IPS DF 19.7 (cell line): ENCODE results near the gene GOLGA6L7.
"Not testable (repeated sequence)": the region's sequence is repeated elsewhere in the genome, so short reads cannot be mapped to it uniquely, and the experiment has no call there.

Source experiments
- DNase-seq: peaks from one replicate; pipeline ENCODE4 v3.0.0-alpha.2; 2013; ENCODE audit warnings: low read depth, low spot score

The GOLGA6L7 gene

GRCh38 chr15:28844147-28844546 lies 4.3 kb downstream of the GOLGA6L7 start:
- DNase-seq = not testable (repeated sequence)

- not testable (repeated sequence) for DNase-seq
Measured at GRCh38 chr15:28843520-28843919, 4.9 kb downstream of the GOLGA6L7 start.

DNA sequence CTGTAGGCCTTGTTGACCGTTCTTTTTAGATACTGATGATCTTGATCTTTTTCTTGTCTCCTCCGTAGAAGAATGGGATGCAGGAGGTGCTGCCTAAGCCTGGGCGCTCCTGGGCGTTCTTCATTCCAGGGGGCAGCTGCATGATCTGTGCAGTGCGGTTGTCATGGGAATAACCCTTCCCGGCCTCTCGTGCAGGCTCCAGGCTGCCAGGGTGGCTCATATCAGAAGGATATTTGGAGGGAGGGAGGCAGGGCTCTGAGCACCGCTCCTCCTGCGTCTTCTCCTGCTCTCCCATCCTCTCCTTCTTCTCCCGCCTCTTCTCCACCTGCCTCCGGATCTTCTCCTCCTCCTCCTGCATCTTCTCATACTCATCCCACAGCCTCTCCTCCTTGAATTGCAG lies 6.2 kb downstream of the GOLGA6L7 start:
- DNase-seq = not testable (repeated sequence)

DNA sequence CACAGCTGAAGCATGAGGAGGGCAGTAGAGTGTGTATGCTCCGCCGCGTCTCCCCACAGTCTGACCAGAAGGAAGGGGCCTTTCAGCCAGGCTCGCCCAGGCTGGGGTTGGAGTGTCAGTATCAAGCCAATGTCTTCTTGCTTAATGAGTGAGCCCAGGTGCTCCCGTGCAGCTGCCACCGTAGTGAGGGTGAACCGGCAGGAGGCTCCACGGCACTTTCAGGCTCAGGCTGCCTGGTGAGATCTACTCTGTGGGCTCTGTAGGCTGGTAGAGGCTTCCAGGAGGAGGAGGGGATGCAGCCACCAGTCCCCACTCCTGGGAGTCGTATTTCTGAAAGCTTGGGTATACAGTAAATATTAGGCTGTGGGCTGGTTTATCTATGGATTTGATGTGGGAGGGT lies 8.2 kb downstream of the GOLGA6L7 start:
- not testable (repeated sequence) for DNase-seq

DNA sequence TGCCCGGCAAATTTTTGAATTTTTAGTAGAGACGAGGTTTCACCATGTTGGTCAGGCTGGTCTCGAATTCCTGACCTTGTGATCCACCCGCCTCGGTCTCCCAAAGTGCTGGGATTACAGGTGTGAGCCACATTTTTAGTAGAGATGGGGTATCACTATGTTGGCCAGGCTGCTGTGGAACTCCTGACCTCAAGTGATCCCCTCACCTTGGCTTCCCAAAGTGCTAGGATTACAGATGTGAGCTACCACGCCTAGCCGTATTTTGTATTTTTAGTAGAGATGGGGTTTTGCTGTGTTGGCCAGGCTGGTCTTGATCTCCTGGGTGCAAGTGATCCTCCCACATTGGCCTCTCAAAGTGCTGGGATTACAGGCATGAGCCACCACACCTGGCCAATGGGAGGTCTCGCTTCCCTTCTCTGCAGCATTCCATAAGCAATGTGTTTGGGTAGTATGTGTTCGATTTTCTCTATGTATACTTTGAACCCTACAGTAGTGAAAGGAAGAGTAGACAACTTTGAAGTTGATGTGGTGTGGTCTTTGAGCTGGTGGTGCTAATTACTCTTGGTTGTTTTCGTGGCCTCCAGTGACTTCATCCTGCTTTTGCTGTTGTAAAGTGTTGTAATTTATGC lies 13.4 kb downstream of the GOLGA6L7 start:
- DNase-seq = not testable (repeated sequence)

DNA sequence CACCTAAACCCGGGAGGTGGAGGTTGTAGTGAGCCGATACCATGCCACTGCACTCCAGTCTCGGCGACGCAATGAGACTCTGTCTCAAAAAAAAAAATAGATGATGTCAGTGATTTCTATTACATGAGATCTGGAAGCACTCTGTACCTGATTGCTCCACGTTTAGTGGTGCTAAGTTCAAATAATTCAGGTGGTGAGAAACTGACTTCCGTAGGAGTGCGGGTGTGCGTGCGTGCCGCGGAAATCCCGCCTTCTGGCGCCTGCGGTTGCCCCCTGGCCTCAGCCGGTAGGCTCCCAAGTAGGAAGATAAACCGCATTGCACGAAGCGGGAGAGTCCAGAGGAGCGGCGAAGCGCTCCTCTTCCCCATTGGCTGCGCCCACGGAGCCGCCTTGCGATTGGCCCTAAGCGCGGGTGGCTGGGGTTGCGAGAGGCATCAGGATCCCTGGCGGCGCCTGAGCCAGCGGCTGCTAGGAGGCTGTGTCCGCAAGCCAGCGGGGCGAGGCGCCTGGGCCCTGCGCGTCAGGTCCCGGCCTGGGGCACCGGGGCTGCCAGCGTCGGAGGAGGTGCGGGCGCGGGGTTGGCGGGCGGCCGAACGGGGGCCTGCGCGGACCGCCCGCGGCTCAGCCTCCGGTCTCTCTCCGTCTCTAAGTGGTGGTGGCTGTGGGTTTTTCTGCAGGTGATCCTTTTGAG lies 16.4 kb downstream of the GOLGA6L7 start:
- DNase-seq = peak; percentile 56

DNA sequence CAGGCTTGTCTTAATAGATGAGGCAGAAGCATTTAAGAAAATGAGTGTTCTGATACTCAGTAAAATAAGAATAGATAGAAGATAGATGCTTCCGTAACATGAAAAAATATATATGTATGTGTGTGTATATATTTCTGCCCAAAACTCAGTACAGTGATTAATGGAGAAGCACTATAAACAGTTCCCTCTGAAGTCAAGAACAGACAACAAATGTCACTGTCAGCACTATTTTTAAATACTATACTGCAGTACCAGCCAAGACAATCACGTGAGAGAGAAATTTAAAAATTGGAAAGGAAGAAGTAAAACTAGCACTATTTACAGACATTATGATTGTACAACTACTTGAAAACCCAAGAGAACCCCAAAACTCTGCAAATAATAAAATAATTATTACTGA lies 27.0 kb downstream of the GOLGA6L7 start:
- not testable (repeated sequence) for DNase-seq

DNA sequence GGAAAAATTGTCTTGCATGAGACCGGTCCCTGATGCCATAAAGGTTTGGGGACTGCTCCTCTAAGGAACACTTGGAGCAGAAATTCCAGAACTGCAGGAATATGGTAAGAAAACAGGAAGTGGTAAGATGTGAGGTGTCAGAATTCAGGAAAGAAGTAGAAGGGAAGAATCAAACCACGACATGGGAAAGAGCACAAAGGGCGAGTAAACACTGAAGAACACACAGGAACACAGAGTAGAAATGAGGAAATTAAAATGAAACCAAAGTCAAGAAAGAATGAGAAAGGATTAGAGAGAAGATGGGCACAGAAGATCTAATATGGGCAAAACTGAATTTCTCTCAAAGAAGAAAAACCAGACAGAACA lies 28.5 kb downstream of the GOLGA6L7 start:
- DNase-seq = not testable (repeated sequence)

DNA sequence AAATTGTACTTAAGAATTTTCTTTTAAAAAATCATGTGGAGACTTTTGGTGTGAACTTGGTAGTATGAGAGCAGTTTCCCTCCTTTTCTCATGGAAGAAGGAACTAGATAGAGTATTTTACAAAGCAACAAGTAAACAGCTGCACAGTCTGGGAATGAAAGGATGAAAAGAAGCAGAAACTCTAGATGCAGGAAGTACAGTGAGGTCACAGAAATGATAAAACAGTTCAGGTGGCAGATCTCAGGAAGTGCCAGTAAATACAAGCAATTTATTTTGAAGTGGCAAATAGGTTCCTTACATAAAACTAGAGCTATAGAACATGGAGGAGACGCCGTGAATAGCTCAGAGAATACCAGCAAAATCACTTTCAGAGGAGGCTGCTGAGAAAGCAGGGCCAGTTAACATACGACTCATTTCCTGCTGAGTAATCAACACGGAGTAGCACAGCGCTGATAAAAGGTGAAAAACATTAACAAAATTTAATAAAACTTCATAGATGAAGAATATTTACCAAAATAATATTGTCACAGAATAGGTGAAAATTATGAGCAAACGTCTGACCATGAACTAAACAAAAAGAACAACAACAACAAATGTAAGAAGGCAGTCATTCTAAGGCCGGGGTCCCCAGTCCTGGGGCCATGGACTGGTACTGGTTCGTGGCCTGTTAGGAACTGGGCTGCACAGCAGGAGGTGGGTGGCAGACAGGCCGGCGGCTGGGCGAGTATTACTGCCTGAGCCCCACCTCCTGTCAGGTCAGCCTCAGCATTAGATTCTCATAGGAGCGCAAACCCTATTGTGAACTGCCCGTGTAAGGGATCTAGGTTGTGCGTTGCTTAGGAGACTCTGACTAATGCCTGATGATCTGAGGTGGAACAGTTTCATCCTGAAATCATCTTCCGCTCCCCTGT lies 29.2 kb downstream of the GOLGA6L7 start:
- DNase-seq = not testable (repeated sequence)

GRCh38 chr15:28818168-28818567 lies 30.3 kb downstream of the GOLGA6L7 start:
- not testable (repeated sequence) for DNase-seq

GRCh38 chr15:28814059-28814458 lies 34.4 kb downstream of the GOLGA6L7 start:
- not testable (repeated sequence) for DNase-seq

GRCh38 chr15:28813392-28813791 lies 35.1 kb downstream of the GOLGA6L7 start:
- DNase-seq = not testable (repeated sequence)

DNA sequence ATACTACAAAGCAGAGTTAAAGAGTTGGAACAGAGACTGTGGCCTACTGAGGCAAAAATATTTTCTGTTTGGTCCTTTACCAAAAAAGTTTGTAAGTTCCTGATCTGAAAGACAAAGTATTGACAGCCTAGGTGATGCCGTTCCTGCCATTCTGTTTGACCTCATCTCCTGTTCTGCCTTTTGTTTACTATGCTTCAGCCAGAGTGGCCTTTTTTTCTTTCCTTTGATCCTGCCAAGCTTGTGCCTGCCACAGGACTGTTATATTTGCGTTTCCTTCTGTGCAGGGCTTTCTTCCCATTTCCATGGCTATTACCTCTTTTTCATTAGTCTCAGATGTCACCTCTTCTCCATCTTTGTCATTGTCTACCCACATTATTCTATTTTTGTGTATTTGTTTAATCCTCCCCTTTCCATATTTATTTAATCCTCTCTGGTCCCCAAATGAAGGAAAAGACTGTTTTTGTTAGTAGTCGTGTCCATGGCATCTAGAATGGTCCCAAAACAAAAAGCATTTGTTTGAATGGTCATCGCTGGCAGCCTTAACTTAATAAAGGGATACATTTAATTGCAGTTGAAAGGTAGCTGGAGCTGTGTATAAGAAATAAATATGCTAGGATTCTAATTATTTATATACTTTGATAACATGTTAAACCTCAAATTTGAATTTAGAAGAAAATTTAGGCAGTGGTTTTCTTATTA lies 36.4 kb downstream of the GOLGA6L7 start:
- not testable (repeated sequence) for DNase-seq

DNA sequence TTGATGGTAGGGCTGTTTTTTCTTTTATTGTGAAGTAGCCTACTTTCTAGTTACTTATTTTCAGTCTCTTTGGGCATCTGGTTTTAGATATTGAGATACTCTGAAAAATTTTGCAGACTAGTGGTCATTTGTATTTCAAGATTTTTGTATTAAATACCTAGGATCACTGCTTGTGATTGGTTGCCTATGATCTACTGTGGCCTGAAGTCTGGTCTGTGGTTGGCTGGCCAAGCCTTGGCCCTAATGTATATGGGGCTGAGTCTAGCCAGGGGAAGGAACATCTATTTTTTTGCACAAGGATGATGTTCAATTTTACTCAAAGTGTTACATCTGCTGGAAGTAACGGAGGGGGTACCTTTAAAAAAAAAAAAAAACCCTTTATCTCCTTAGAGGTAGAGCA lies 38.0 kb downstream of the GOLGA6L7 start:
- DNase-seq = not testable (repeated sequence)

DNA sequence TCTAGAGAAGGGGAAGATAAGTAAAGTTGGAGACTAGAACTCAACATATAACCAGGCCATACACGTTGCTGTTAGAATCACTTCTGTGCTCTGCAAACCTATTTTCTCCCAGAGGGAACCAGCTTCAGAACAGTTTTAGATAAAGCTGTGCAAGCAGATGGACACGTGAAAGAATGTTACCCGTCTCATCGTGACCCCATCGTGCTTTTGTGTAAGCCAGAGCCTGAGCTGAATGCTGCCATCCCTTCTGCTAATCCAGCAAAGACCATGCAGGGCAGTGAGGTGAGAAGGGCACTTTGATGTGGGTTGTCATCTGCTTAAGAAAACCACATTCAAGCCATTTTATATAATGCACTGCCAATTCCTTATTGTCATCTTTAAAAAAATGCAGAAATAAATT lies 40.3 kb downstream of the GOLGA6L7 start:
- not testable (repeated sequence) for DNase-seq

GRCh38 chr15:28800366-28800765 lies 48.1 kb downstream of the GOLGA6L7 start:
- DNase-seq = not testable (repeated sequence)

DNA sequence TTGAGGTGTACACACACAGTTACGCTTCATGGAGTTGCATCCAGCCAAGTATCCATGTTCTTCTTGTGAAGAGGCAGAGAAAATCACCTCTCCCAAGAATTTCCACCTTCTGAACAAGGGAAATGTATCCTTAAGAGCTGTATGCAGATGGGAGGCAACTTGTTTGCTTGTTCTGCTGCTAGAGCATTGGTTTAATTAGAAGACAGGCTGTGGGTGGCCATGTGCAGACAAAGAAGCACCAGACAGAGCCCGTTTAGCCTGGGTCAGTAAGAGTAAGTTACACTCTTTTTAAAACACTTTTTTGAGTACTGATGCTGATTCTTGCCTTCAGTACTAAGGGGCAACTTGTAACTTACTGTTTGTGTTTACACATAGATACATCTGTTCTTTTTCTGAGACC lies 50.2 kb downstream of the GOLGA6L7 start:
- DNase-seq = not testable (repeated sequence)

GRCh38 chr15:28794231-28794630 lies 54.2 kb downstream of the GOLGA6L7 start:
- not testable (repeated sequence) for DNase-seq
